ENCODE data around the gene FAM177A1.
A peak's percentile ranks its signal among the peaks of the same experiment; 100 is the strongest.
"Not testable (repeated sequence)": the region's sequence is repeated elsewhere in the genome, so short reads cannot be mapped to it uniquely, and the experiment has no call there.

Gene FAM177A1

GRCh38 chr14:35028435-35028834, 17.6 kb upstream of the FAM177A1 start:
- H3K27ac ChIP-seq (ENCODE audit: low read length) = no peak overlapping the region
- H3K4me1 ChIP-seq (ENCODE audit: insufficient read depth, low read length) = no peaks in the 10 kb centered on the region
- no peak overlapping the region for H3K4me2 ChIP-seq (ENCODE audit: insufficient read depth, low read length)
- no peaks in the 10 kb centered on the region for H3K79me2 ChIP-seq (ENCODE audit: insufficient read depth, low read length)
- no peak for ATAC-seq (ENCODE audit: insufficient read depth, low read depth)
- H3K27me3 ChIP-seq (ENCODE audit: insufficient read depth, low read length, poor library complexity) = no peaks in the 10 kb centered on the region
- no peak overlapping the region for H2AFZ ChIP-seq (ENCODE audit: low read depth, low read length)
- peaks cover 58% of the 10 kb centered on the region for H3K36me3 ChIP-seq (ENCODE audit: insufficient read depth, low read length)
- no peak for TF ChIP-seq EZH2 (IDR thresholded peaks at IDR 0.05; ENCODE audit: borderline replicate concordance, low read depth, low read length, severe bottlenecking)
- TF ChIP-seq, protein P1, sequence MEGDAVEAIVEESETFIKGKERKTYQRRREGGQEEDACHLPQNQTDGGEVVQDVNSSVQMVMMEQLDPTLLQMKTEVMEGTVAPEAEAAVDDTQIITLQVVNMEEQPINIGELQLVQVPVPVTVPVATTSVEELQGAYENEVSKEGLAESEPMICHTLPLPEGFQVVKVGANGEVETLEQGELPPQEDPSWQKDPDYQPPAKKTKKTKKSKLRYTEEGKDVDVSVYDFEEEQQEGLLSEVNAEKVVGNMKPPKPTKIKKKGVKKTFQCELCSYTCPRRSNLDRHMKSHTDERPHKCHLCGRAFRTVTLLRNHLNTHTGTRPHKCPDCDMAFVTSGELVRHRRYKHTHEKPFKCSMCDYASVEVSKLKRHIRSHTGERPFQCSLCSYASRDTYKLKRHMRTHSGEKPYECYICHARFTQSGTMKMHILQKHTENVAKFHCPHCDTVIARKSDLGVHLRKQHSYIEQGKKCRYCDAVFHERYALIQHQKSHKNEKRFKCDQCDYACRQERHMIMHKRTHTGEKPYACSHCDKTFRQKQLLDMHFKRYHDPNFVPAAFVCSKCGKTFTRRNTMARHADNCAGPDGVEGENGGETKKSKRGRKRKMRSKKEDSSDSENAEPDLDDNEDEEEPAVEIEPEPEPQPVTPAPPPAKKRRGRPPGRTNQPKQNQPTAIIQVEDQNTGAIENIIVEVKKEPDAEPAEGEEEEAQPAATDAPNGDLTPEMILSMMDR (IDR thresholded peaks at IDR 0.05; ENCODE audit: borderline replicate concordance, extremely low read depth, low read length, poor library complexity, severe bottlenecking) = no peak
- no peak overlapping the region for H3K9ac ChIP-seq (ENCODE audit: low read depth, low read length)
- no peaks in the 10 kb centered on the region for H4K20me1 ChIP-seq (ENCODE audit: insufficient read depth, low read length)
- H3K9me3 ChIP-seq (ENCODE audit: insufficient read depth, low read length, severe bottlenecking) = no peaks in the 10 kb centered on the region
- DNase-seq = no peak
- no peak overlapping the region for H3K4me3 ChIP-seq (ENCODE audit: low read depth in 1 of 2, low read length in 2 of 2)

DNA sequence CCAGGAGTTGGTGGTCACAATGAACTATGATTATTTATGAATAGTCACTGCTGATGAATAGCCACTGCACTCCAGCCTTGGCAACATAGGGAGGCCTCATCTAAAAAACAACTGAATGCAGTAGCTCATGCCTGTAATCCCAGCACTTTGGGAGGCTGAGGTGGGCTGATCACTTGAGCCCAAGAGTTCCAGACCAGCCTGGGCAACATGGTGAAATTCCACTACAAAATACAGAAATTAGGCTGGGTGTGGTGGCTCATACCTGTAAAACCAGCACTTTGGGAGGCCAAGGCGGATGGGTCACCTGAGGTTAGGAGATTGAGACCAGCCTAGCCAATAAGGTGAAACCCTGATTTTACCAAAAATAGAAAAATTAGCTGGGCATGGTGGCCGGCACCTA, 13.5 kb upstream of the FAM177A1 start:
- Histone ChIP-seq H3K9me3 (ENCODE audit: insufficient read depth, low read length, severe bottlenecking) (peaks cover 11% of the 10 kb centered on the region), H3K79me2 (ENCODE audit: insufficient read depth, low read length) (no peaks in the 10 kb centered on the region), H3K4me3 (ENCODE audit: low read depth in 1 of 2, low read length in 2 of 2) (no peak overlapping the region), H3K4me1 (ENCODE audit: insufficient read depth, low read length) (no peaks in the 10 kb centered on the region), H3K4me2 (ENCODE audit: insufficient read depth, low read length) (no peak overlapping the region), H3K27ac (ENCODE audit: low read length) (no peak overlapping the region), H2AFZ (ENCODE audit: low read depth, low read length) (no peak overlapping the region), H4K20me1 (ENCODE audit: insufficient read depth, low read length) (no peaks in the 10 kb centered on the region), H3K27me3 (ENCODE audit: insufficient read depth, low read length, poor library complexity) (no peaks in the 10 kb centered on the region), H3K36me3 (ENCODE audit: insufficient read depth, low read length) (peaks cover 49% of the 10 kb centered on the region), H3K9ac (ENCODE audit: low read depth, low read length) (no peak overlapping the region)
- ATAC-seq (ENCODE audit: insufficient read depth, low read depth) (no peak), DNase-seq (no peak)
- TF ChIP-seq, protein P1 (IDR thresholded peaks at IDR 0.05; ENCODE audit: borderline replicate concordance, extremely low read depth, low read length, poor library complexity, severe bottlenecking) = no peak
- TF ChIP-seq EZH2 (IDR thresholded peaks at IDR 0.05; ENCODE audit: borderline replicate concordance, low read depth, low read length, severe bottlenecking) = no peak

- H3K36me3 ChIP-seq (ENCODE audit: insufficient read depth, low read length) = peaks cover 37% of the 10 kb centered on the region
- no peak for ATAC-seq (ENCODE audit: insufficient read depth, low read depth)
Observed at GRCh38 chr14:35034440-35034833, 11.6 kb upstream of the FAM177A1 start.

GRCh38 chr14:35034944-35035554, 11.0 kb upstream of the FAM177A1 start:
- H3K9ac ChIP-seq (ENCODE audit: low read depth, low read length); H2AFZ ChIP-seq (ENCODE audit: low read depth, low read length); H3K27ac ChIP-seq (ENCODE audit: low read length); H4K20me1 ChIP-seq (ENCODE audit: insufficient read depth, low read length); H3K27me3 ChIP-seq (ENCODE audit: insufficient read depth, low read length, poor library complexity); ATAC-seq (ENCODE audit: insufficient read depth, low read depth); DNase-seq; H3K79me2 ChIP-seq (ENCODE audit: insufficient read depth, low read length); H3K4me2 ChIP-seq (ENCODE audit: insufficient read depth, low read length); H3K4me3 ChIP-seq (ENCODE audit: low read depth in 1 of 2, low read length in 2 of 2); H3K4me1 ChIP-seq (ENCODE audit: insufficient read depth, low read length): not testable (repeated sequence)
- peaks cover 31% of the 10 kb centered on the region for H3K36me3 ChIP-seq (ENCODE audit: insufficient read depth, low read length)
- peaks cover 11% of the 10 kb centered on the region for H3K9me3 ChIP-seq (ENCODE audit: insufficient read depth, low read length, severe bottlenecking)

More at GRCh38 chr14:35034440-35034833, 11.6 kb upstream of the FAM177A1 start:
- TF ChIP-seq, protein P1 (IDR thresholded peaks at IDR 0.05; ENCODE audit: borderline replicate concordance, extremely low read depth, low read length, poor library complexity, severe bottlenecking) = no peak
- no peak for TF ChIP-seq EZH2 (IDR thresholded peaks at IDR 0.05; ENCODE audit: borderline replicate concordance, low read depth, low read length, severe bottlenecking)
- peak; percentile 24 for DNase-seq
- no peaks in the 10 kb centered on the region for H3K4me1 ChIP-seq (ENCODE audit: insufficient read depth, low read length)
- H3K9ac ChIP-seq (ENCODE audit: low read depth, low read length) = no peak overlapping the region
- no peak overlapping the region for H3K27ac ChIP-seq (ENCODE audit: low read length)
- H4K20me1 ChIP-seq (ENCODE audit: insufficient read depth, low read length) = no peaks in the 10 kb centered on the region
- H3K4me2 ChIP-seq (ENCODE audit: insufficient read depth, low read length) = no peak overlapping the region
- H2AFZ ChIP-seq (ENCODE audit: low read depth, low read length) = no peak overlapping the region
- no peaks in the 10 kb centered on the region for H3K27me3 ChIP-seq (ENCODE audit: insufficient read depth, low read length, poor library complexity)
- H3K4me3 ChIP-seq (ENCODE audit: low read depth in 1 of 2, low read length in 2 of 2) = no peak overlapping the region
- H3K79me2 ChIP-seq (ENCODE audit: insufficient read depth, low read length) = no peaks in the 10 kb centered on the region
- peaks cover 11% of the 10 kb centered on the region for H3K9me3 ChIP-seq (ENCODE audit: insufficient read depth, low read length, severe bottlenecking)

DNA sequence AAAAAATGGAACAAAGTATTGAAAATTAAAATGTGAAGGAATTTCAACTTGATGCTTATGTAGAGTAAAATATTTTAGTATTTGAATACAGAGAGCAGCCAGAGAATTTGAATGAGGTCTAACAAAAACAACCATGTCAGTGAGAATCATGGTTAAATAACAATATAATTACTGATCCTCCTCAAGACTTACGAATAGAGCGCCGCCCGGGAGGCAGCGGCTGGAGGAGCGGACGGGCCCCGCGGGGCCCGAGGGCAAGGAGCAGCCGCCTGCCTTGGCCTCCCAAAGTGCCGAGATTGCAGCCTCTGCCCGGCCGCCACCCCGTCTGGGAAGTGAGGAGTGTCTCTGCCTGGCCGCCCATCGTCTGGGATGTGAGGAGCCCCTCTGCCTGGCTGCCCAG, 7.8 kb upstream of the FAM177A1 start:
- H3K36me3 ChIP-seq (ENCODE audit: insufficient read depth, low read length) = peaks cover 10% of the 10 kb centered on the region; the same call in 1 of the 2 replicates
- not testable (repeated sequence) for ATAC-seq (ENCODE audit: insufficient read depth, low read depth)

More for the DNA sequence above, 7.8 kb upstream of the FAM177A1 start:
- not testable (repeated sequence) for H2AFZ ChIP-seq (ENCODE audit: low read depth, low read length); H3K4me3 ChIP-seq (ENCODE audit: low read depth in 1 of 2, low read length in 2 of 2); H3K27ac ChIP-seq (ENCODE audit: low read length); H3K4me2 ChIP-seq (ENCODE audit: insufficient read depth, low read length); H3K4me1 ChIP-seq (ENCODE audit: insufficient read depth, low read length); H3K79me2 ChIP-seq (ENCODE audit: insufficient read depth, low read length); H3K27me3 ChIP-seq (ENCODE audit: insufficient read depth, low read length, poor library complexity); H3K9ac ChIP-seq (ENCODE audit: low read depth, low read length); H4K20me1 ChIP-seq (ENCODE audit: insufficient read depth, low read length); DNase-seq
- peaks cover 11% of the 10 kb centered on the region for H3K9me3 ChIP-seq (ENCODE audit: insufficient read depth, low read length, severe bottlenecking)

All from DND-41 (cell line).